ENCODE measurements around the gene EIF5A. TPM values are rescaled to one million over a fixed set of nuclear protein-coding genes. Genes with fewer than 3 reads are reported as not detected.

The EIF5A gene
- total RNA-seq, 1 donor from 2014 or later = 248 TPM

DNA sequence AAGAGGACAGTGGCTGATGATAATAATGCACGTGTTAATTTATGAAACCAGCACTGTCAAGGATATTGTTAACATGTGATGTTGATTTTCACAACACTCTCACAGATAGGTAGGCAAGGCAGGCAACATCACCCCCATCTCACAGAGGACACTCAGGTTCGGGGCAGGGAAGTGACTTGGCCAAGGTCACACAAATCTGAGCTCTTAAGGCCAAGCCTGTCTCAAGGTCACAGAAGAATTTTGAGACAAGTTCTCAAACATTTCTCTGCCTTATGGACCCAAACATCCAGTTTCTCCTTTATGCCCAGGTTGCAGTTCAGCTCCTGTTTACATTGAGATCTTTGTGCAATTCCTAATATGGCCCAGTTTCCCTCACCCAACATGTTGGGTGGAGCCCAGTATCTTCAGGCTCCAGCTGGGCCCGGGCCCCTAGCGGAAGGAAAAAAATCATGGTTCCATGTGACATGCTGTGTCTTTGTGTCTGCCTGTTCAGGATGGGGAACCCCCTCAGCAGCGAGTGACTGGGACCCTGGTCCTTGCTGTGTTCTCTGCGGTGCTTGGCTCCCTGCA lies 24.6 kb upstream of the EIF5A start:
- H3K9me3 ChIP-seq = no peaks in the 10 kb centered on the region
- peak overlapping the region in 1 of 2 donors; percentile 56 for H3K4me3 ChIP-seq
- H3K36me3 ChIP-seq = no peaks in the 10 kb centered on the region
- intact Hi-C loops (cut with DNase I) = no loop called here
- TF ChIP-seq, protein P1, sequence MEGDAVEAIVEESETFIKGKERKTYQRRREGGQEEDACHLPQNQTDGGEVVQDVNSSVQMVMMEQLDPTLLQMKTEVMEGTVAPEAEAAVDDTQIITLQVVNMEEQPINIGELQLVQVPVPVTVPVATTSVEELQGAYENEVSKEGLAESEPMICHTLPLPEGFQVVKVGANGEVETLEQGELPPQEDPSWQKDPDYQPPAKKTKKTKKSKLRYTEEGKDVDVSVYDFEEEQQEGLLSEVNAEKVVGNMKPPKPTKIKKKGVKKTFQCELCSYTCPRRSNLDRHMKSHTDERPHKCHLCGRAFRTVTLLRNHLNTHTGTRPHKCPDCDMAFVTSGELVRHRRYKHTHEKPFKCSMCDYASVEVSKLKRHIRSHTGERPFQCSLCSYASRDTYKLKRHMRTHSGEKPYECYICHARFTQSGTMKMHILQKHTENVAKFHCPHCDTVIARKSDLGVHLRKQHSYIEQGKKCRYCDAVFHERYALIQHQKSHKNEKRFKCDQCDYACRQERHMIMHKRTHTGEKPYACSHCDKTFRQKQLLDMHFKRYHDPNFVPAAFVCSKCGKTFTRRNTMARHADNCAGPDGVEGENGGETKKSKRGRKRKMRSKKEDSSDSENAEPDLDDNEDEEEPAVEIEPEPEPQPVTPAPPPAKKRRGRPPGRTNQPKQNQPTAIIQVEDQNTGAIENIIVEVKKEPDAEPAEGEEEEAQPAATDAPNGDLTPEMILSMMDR (IDR thresholded peaks at IDR 0.05) = no peak
- H3K27ac ChIP-seq = no peak overlapping the region
- DNase-seq (ENCODE audit: low spot score in 2 of 2) = no peak
- no peaks in the 10 kb centered on the region for H3K27me3 ChIP-seq
- peaks cover 9 to 16% of the 10 kb centered on the region in 2 donors for H3K4me1 ChIP-seq

DNA sequence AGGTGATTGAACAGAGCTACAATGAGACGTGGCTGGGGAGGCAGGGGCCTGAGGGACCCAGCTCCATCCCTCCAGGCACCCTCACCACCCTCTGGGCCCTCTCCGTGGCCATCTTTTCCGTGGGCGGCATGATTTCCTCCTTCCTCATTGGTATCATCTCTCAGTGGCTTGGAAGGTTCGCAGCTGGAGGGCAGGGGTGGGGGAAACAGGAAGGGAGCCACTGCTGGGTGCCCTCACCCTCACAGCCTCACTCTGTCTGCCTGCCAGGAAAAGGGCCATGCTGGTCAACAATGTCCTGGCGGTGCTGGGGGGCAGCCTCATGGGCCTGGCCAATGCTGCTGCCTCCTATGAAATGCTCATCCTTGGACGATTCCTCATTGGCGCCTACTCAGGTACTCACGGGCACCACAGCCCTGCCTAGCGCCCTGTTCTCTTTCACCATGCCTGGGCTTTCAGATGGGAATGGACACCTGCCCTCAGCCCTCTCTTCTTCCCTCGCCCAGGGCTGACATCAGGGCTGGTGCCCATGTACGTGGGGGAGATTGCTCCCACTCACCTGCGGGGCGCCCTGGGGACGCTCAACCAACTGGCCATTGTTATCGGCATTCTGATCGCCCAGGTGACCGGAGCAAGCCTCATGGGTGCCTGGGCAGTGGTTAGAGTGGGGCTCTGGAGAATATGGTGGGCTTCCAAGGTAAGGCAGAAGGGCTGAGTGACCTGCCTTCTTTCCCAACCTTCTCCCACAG lies 23.8 kb upstream of the EIF5A start:
- Histone ChIP-seq H3K27ac (no peak overlapping the region), H3K4me1 (peaks cover 9 to 16% of the 10 kb centered on the region in 2 donors), H3K27me3 (no peaks in the 10 kb centered on the region), H3K36me3 (no peaks in the 10 kb centered on the region), H3K9me3 (no peaks in the 10 kb centered on the region), H3K4me3 (no peak overlapping the region)
- intact Hi-C loops (cut with DNase I) = no loop called here
- DNase-seq (ENCODE audit: low spot score in 2 of 2) = no peak
- TF ChIP-seq, protein P1 (IDR thresholded peaks at IDR 0.05) = no peak

DNA sequence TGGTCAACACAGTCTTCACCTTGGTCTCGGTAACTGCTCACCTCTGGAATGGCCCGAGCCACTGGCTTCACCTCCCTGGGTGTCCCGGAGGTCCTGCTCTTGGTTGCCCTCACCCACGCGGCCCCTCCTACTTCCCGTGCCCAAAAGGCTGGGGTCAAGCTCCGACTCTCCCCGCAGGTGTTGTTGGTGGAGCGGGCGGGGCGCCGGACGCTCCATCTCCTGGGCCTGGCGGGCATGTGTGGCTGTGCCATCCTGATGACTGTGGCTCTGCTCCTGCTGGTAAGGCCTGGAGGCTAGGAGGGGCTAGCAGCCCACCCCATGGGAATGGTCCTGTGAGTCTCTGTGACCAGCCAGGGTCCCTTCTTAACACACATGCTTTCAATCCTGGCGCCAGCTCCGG lies 22.5 kb upstream of the EIF5A start:
- intact Hi-C loops (cut with DNase I) = no loop called here
- H3K27ac ChIP-seq = no peak overlapping the region
- no peaks in the 10 kb centered on the region for H3K36me3 ChIP-seq
- H3K27me3 ChIP-seq = no peaks in the 10 kb centered on the region
- DNase-seq (ENCODE audit: low spot score in 2 of 2) = no peak
- no peak overlapping the region for H3K4me3 ChIP-seq
- TF ChIP-seq, protein P1 (IDR thresholded peaks at IDR 0.05) = no peak
- H3K4me1 ChIP-seq = peaks cover 9 to 16% of the 10 kb centered on the region in 2 donors
- H3K9me3 ChIP-seq = no peaks in the 10 kb centered on the region

DNA sequence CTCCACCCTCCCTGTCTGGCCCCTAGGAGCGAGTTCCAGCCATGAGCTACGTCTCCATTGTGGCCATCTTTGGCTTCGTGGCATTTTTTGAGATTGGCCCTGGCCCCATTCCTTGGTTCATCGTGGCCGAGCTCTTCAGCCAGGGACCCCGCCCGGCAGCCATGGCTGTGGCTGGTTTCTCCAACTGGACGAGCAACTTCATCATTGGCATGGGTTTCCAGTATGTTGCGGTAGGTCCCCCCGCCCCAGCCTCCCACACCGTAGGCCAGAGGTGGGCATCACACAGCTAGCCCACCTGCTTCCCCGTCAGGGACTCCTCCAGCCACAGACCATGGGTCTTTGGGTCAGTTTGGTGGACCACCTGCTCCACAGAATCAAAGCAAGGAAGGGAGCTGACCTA lies 21.7 kb upstream of the EIF5A start:
- Histone ChIP-seq H3K4me3 (no peak overlapping the region), H3K27ac (no peak overlapping the region), H3K36me3 (no peaks in the 10 kb centered on the region), H3K27me3 (no peaks in the 10 kb centered on the region), H3K4me1 (peaks cover 9 to 16% of the 10 kb centered on the region in 2 donors), H3K9me3 (no peaks in the 10 kb centered on the region)
- no peak for DNase-seq (ENCODE audit: low spot score in 2 of 2)
- TF ChIP-seq, protein P1 (IDR thresholded peaks at IDR 0.05) = no peak
- intact Hi-C loops (cut with DNase I) = no loop called here

DNA sequence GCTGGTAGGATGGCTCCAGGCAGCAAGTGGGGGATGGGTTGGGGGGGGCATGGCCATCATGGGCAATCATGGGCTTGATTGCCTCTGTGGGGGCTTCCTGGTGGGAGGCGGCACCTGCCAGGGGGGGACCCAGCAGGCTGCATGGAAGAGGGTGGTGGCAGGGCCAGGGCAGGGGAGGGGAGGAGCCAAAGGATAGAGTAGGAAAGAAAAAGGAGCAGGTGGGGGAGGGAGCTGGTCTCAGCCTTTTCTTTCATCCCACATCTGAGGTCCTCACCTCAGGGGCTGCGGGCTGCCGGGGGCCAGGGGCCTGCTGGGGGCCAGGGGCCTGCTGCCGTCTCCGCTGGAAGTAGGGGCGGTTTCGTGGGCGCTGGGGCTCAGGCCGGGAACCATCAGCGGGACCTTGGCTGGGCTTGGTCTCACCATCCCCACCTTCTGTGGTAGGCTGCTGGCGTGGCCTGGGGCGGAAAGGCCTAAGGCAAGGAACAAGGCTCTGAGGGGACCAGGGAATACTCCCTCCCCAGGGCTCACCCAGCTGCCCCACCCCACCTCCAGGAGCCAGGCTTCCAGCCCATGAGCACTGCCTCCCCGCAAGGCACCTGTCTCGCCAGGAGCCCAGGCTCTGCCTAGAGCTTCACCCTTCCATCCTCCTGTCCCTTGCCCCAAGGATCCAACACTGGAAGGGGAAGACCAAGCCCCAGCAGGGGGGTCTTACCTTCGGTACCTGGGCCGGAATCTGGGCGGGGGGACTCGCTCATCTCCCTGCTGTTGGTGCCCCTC lies 18.0 kb upstream of the EIF5A start:
- intact Hi-C loops (cut with DNase I) = no loop called here
- H3K27me3 ChIP-seq = peaks cover 8% of the 10 kb centered on the region
- peaks cover 0 to 3% of the 10 kb centered on the region in 2 donors for H3K4me1 ChIP-seq

More for the DNA sequence above, 18.0 kb upstream of the EIF5A start:
- Histone ChIP-seq H3K9me3 (no peaks in the 10 kb centered on the region), H3K4me3 (no peak overlapping the region), H3K27ac (no peak overlapping the region), H3K36me3 (no peaks in the 10 kb centered on the region)
- TF ChIP-seq, protein P1 (IDR thresholded peaks at IDR 0.05) = no peak
- no peak for DNase-seq (ENCODE audit: low spot score in 2 of 2)
